Measurements from ENCODE around the gene IGFL2.
"Not testable (repeated sequence)": the region's sequence is repeated elsewhere in the genome, so short reads cannot be mapped to it uniquely, and the experiment has no call there.

IGFL2 gene

GRCh38 chr19:46191972-46192371, 43.9 kb downstream of the IGFL2 start:
- DNase-seq = no peak

GRCh38 chr19:46192626-46192991, 44.6 kb downstream of the IGFL2 start:
- not testable (repeated sequence) for DNase-seq

GRCh38 chr19:46192992-46193650, 45.1 kb downstream of the IGFL2 start:
- DNase-seq = no peak

- no peak for DNase-seq
These were observed 45.6 kb downstream of the IGFL2 start for GRCh38 chr19:46193678-46194077.

GRCh38 chr19:46195104-46195503, 47.1 kb downstream of the IGFL2 start:
- DNase-seq = no peak

GRCh38 chr19:46195919-46196318, 47.9 kb downstream of the IGFL2 start:
- not testable (repeated sequence) for DNase-seq

GRCh38 chr19:46196410-46197124, 48.5 kb downstream of the IGFL2 start:
- no peak for DNase-seq

GRCh38 chr19:46197314-46198070, 49.5 kb downstream of the IGFL2 start:
- DNase-seq = no peak

- DNase-seq = no peak
These were observed 50.7 kb downstream of the IGFL2 start for GRCh38 chr19:46198756-46199155.

- DNase-seq = no peak
These were observed 53.6 kb downstream of the IGFL2 start for GRCh38 chr19:46201454-46202310.

GRCh38 chr19:46202426-46202825, 54.4 kb downstream of the IGFL2 start:
- DNase-seq = no peak

GRCh38 chr19:46202872-46203860, 55.1 kb downstream of the IGFL2 start:
- no peak for DNase-seq

- no peak for DNase-seq
These were observed 56.0 kb downstream of the IGFL2 start for GRCh38 chr19:46204008-46204407.

GRCh38 chr19:46205183-46205984, 57.3 kb downstream of the IGFL2 start:
- no peak for DNase-seq

- no peak for DNase-seq
These were observed 58.1 kb downstream of the IGFL2 start for GRCh38 chr19:46206176-46206575.

GRCh38 chr19:46206682-46207081, 58.6 kb downstream of the IGFL2 start:
- no peak for DNase-seq

GRCh38 chr19:46207858-46208257, 59.8 kb downstream of the IGFL2 start:
- not testable (repeated sequence) for DNase-seq

- DNase-seq = no peak
These were observed 61.0 kb downstream of the IGFL2 start for GRCh38 chr19:46209051-46209450.

GRCh38 chr19:46209472-46209871, 61.4 kb downstream of the IGFL2 start:
- DNase-seq = no peak

- DNase-seq = no peak
These were observed 62.6 kb downstream of the IGFL2 start for GRCh38 chr19:46210669-46211068.

Measured in COR-L47 (cell line).